HL-60/S4 treated with phorbol 12-myristate 13-acetate at 8.2 ng/mL for 4 days and 3 days (cell line): Measurements from ENCODE around the gene MRO.
"Not testable (repeated sequence)": the region's sequence is repeated elsewhere in the genome, so short reads cannot be mapped to it uniquely, and the experiment has no call there.

Source experiments
- in situ Hi-C: fragments of 300-500 bp; cut with MboI; formaldehyde crosslinking; loops from 2 replicates; pipeline ENCODE4 v1.15.0; 2022; ENCODE audit warnings: low sequenced_read_pairs

The MRO gene

GRCh38 chr18:50819728-50820378, at the start of gene MRO:
TSS of gene MRO (minus strand) at chr18:50820016. CDS start at chr18:50809400, 10,616 bp downstream.
- in situ Hi-C loops: no loop called here

- in situ Hi-C loops: no loop called here
Measured at GRCh38 chr18:50869150-50869549, 49.3 kb upstream of the MRO start.

GRCh38 chr18:50866765-50867164, 46.9 kb upstream of the MRO start:
- in situ Hi-C loops: no loop called here

- in situ Hi-C loops: no loop called here
Measured at GRCh38 chr18:50863840-50864375, 44.1 kb upstream of the MRO start.

GRCh38 chr18:50862401-50862800, 42.6 kb upstream of the MRO start:
- in situ Hi-C loops: no loop called here

GRCh38 chr18:50861617-50862016, 41.8 kb upstream of the MRO start:
- in situ Hi-C loops: no loop called here

GRCh38 chr18:50859793-50860555, 40.2 kb upstream of the MRO start:
- in situ Hi-C loops: no loop called here

GRCh38 chr18:50857694-50858093, 37.9 kb upstream of the MRO start:
- in situ Hi-C loops: no loop called here

- in situ Hi-C loops: not testable (repeated sequence)
Measured at GRCh38 chr18:50857166-50857565, 37.4 kb upstream of the MRO start.

GRCh38 chr18:50855976-50856757, 36.4 kb upstream of the MRO start:
- in situ Hi-C loops: no loop called here

GRCh38 chr18:50853863-50854271, 34.1 kb upstream of the MRO start:
- in situ Hi-C loops: no loop called here

GRCh38 chr18:50850307-50851065, 30.7 kb upstream of the MRO start:
- in situ Hi-C loops: no loop called here

GRCh38 chr18:50849419-50849821, 29.6 kb upstream of the MRO start:
- in situ Hi-C loops: loop anchor here (25.0 kb wide), 1 partner anchor 188 kb away; the partner anchor contains the start of gene SMAD4

GRCh38 chr18:50848991-50849390, 29.2 kb upstream of the MRO start:
- in situ Hi-C loops: loop anchor here (25.0 kb wide), 1 partner anchor 188 kb away; the partner anchor contains the start of gene SMAD4

GRCh38 chr18:50848061-50848551, 28.3 kb upstream of the MRO start:
- in situ Hi-C loops: loop anchor here (25.0 kb wide), 1 partner anchor 189 kb away; the partner anchor contains the start of gene SMAD4

- in situ Hi-C loops: loop anchor here (25.0 kb wide), 1 partner anchor 190 kb away; the partner anchor contains the start of gene SMAD4
Measured at GRCh38 chr18:50847192-50847591, 27.4 kb upstream of the MRO start.

- in situ Hi-C loops: loop anchor here (25.0 kb wide), 1 partner anchor 192 kb away; the partner anchor contains the start of gene SMAD4
Measured at GRCh38 chr18:50844960-50845359, 25.1 kb upstream of the MRO start.

- in situ Hi-C loops: loop anchor here (25.0 kb wide), 1 partner anchor 193 kb away; the partner anchor contains the start of gene SMAD4
Measured at GRCh38 chr18:50844554-50844953, 24.7 kb upstream of the MRO start.

- in situ Hi-C loops: loop anchor here (25.0 kb wide), 1 partner anchor 194 kb away; the partner anchor contains the start of gene SMAD4
Measured at GRCh38 chr18:50842846-50843245, 23.0 kb upstream of the MRO start.

GRCh38 chr18:50839996-50840395, 20.2 kb upstream of the MRO start:
- in situ Hi-C loops: loop anchor here (25.0 kb wide), 1 partner anchor 197 kb away; the partner anchor contains the start of gene SMAD4
